H1 (cell line): ENCODE data around the gene MYOM3. TPM values are rescaled to one million over a fixed set of nuclear protein-coding genes. Genes with fewer than 3 reads are reported as not detected.

Source experiments
- CTCF ChIA-PET: fragments of 300-600 bp; sonication (Branson Sonifier 250); formaldehyde crosslinking; loops from one replicate; lab custom pipeline; 2021; ENCODE audit not compliant: partially characterized antibody; lab: Charles Lee
- POLR2A ChIA-PET: fragments of 300-600 bp; sonication (Branson Sonifier 250); formaldehyde crosslinking; loops from one replicate; lab custom pipeline; 2021; ENCODE audit warnings: inconsistent platforms; ENCODE audit not compliant: partially characterized antibody; lab: Charles Lee
- DNase-seq, 2 experiments: peaks; one replicate each; pipeline versions ENCODE4 v3.0.0 to v3.0.0-alpha.2; 2010 to 2022; ENCODE audit warnings: low spot score in 2 of 2, low read depth in 1 of 2, mixed read lengths in 1 of 2
- FAIRE-seq: peaks from 2 replicates; lab custom pipeline; 2011; peaks lifted over from hg19 to GRCh38; lab: Jason Lieb, UNC
- H2AFZ ChIP-seq: 2 replicates; pipeline ENCODE4 v1.8.1; 2012; ENCODE audit warnings: low read length, inconsistent platforms
- H2AK5ac ChIP-seq: 2 replicates; pipeline ENCODE4 v1.6.1; 2013; ENCODE audit warnings: low read depth, low read length
- H2BK120ac ChIP-seq: replicated peaks from 2 replicates; pipeline ENCODE3; 2013; ENCODE audit warnings: low read depth, low read length, inconsistent platforms
- H2BK12ac ChIP-seq: 2 replicates; pipeline ENCODE4 v1.6.1; 2013; ENCODE audit warnings: low read depth, low read length
- H2BK15ac ChIP-seq: 2 replicates; pipeline ENCODE4 v1.6.1; 2013; ENCODE audit warnings: low read length
- H2BK20ac ChIP-seq: 2 replicates; pipeline ENCODE4 v1.6.1; 2013; ENCODE audit warnings: low read length
- H2BK5ac ChIP-seq: 2 replicates; pipeline ENCODE4 v1.6.1; 2013; ENCODE audit warnings: low read depth, low read length
- H3K14ac ChIP-seq: 2 replicates; pipeline ENCODE4 v1.6.1; 2013; ENCODE audit warnings: inconsistent platforms; ENCODE audit not compliant: insufficient read length
- H3K18ac ChIP-seq: 2 replicates; pipeline ENCODE4 v1.6.1; 2013; ENCODE audit warnings: low read length; ENCODE audit errors: extremely low read depth
- H3K23ac ChIP-seq: 2 replicates; pipeline ENCODE4 v1.6.1; 2013; ENCODE audit warnings: inconsistent platforms; ENCODE audit not compliant: insufficient read length
- H3K23me2 ChIP-seq: 2 replicates; pipeline ENCODE4 v1.6.1; 2013; ENCODE audit warnings: low read depth, low read length
- H3K27ac ChIP-seq: 2 replicates; pipeline ENCODE4 v1.6.1; 2011; ENCODE audit warnings: low read depth, low read length, inconsistent platforms
- H3K27me3 ChIP-seq, 4 experiments: replicated peaks in 1 of 4; 1 replicate in 1 of 4; 2 replicates in 3 of 4; pipeline versions ENCODE4 v1.6.1 to v1.8.1; 2011 to 2013; ENCODE audit warnings: low read length in 3 of 4, mild to moderate bottlenecking in 3 of 4, inconsistent platforms in 2 of 4, mixed read lengths in 2 of 4, moderate library complexity in 1 of 4; ENCODE audit not compliant: control insufficient read depth in 3 of 4, insufficient read depth in 3 of 4; ENCODE audit errors: extremely low read depth in 1 of 4
- H3K36me3 ChIP-seq, 4 experiments: 2 replicates each; pipeline versions ENCODE4 v1.6.1 to v1.8.1; 2011 to 2013; ENCODE audit warnings: mild to moderate bottlenecking in 4 of 4, low read length in 3 of 4, moderate library complexity in 2 of 4, control low read depth in 1 of 4, inconsistent platforms in 1 of 4; ENCODE audit not compliant: insufficient read depth in 4 of 4, control insufficient read depth in 2 of 4
- H3K4ac ChIP-seq: replicated peaks from 2 replicates; pipeline ENCODE3; 2013; ENCODE audit warnings: low read length, low read depth, mixed read lengths, inconsistent platforms; ENCODE audit not compliant: insufficient read length
- H3K4me1 ChIP-seq, 4 experiments: replicated peaks in 1 of 4; 1 replicate in 1 of 4; 2 replicates in 3 of 4; pipeline versions ENCODE4 v1.6.1 to v1.8.1; 2011 to 2013; ENCODE audit warnings: low read length in 3 of 4, inconsistent platforms in 2 of 4, mixed read lengths in 1 of 4; ENCODE audit not compliant: insufficient read depth in 4 of 4, control insufficient read depth in 3 of 4
- H3K4me2 ChIP-seq, 2 experiments: 2 replicates each; pipeline versions ENCODE4 v1.6.1 to v1.8.1; 2011 to 2013; ENCODE audit warnings: low read depth in 2 of 2, low read length in 2 of 2, control low read depth in 1 of 2, inconsistent platforms in 1 of 2, mild to moderate bottlenecking in 1 of 2; ENCODE audit not compliant: insufficient read depth in 1 of 2
- H3K4me3 ChIP-seq, 4 experiments: fragments of 200-600, 300-600 bp in 1 of 4; sonication (generic), shearing (Covaris generic), sonication (Bioruptor Twin) in 1 of 4; 2 replicates each; pipeline versions ENCODE4 v1.5.1 to v1.8.1; 2011 to 2016; ENCODE audit warnings: low read length in 4 of 4, low read depth in 3 of 4, control low read depth in 2 of 4, inconsistent platforms in 2 of 4, mild to moderate bottlenecking in 2 of 4, mixed read lengths in 1 of 4, moderate library complexity in 1 of 4; ENCODE audit not compliant: insufficient read depth in 2 of 4; ENCODE audit errors: extremely low read depth in 1 of 4
- H3K56ac ChIP-seq: replicated peaks from 2 replicates; pipeline ENCODE3; 2013; ENCODE audit warnings: low read depth, mild to moderate bottlenecking, mixed read lengths, low read length, inconsistent platforms; ENCODE audit not compliant: insufficient read length
- H3K79me1 ChIP-seq: 2 replicates; pipeline ENCODE4 v1.6.1; 2013; ENCODE audit warnings: low read depth, low read length, control low read depth
- H3K79me2 ChIP-seq, 2 experiments: 2 replicates each; pipeline versions ENCODE4 v1.6.1 to v1.8.1; 2012 to 2013; ENCODE audit warnings: low read length in 2 of 2, mild to moderate bottlenecking in 2 of 2, inconsistent platforms in 1 of 2; ENCODE audit not compliant: insufficient read depth in 2 of 2, control insufficient read depth in 1 of 2
- H3K9ac ChIP-seq, 4 experiments: replicated peaks in 1 of 4; 1 replicate in 1 of 4; 2 replicates in 3 of 4; pipeline versions ENCODE4 v1.6.1 to v1.8.1; 2011 to 2013; ENCODE audit warnings: low read depth in 3 of 4, low read length in 3 of 4, control low read depth in 2 of 4, mild to moderate bottlenecking in 2 of 4, moderate library complexity in 2 of 4, inconsistent platforms in 1 of 4; ENCODE audit errors: extremely low read depth in 1 of 4
- H3K9me3 ChIP-seq, 2 experiments: 2 replicates each; pipeline versions ENCODE4 v1.6.1 to v1.8.1; 2012 to 2013; ENCODE audit warnings: mild to moderate bottlenecking in 2 of 2, moderate library complexity in 2 of 2, control low read depth in 1 of 2, inconsistent platforms in 1 of 2, low read depth in 1 of 2, low read length in 1 of 2, mixed read lengths in 1 of 2; ENCODE audit not compliant: insufficient read depth in 2 of 2
- H4K20me1 ChIP-seq, 2 experiments: replicated peaks in 1 of 2; 2 replicates each; pipeline versions ENCODE3 to v1.8.1; 2011 to 2013; ENCODE audit warnings: inconsistent platforms in 2 of 2, low read length in 2 of 2, mild to moderate bottlenecking in 1 of 2; ENCODE audit not compliant: insufficient read depth in 2 of 2, control insufficient read depth in 1 of 2
- H4K5ac ChIP-seq: 2 replicates; pipeline ENCODE4 v1.6.1; 2013; ENCODE audit warnings: low read length, low read depth, mixed read lengths, inconsistent platforms; ENCODE audit not compliant: insufficient read length
- H4K8ac ChIP-seq: 2 replicates; pipeline ENCODE4 v1.8.0; 2013; ENCODE audit warnings: mild to moderate bottlenecking, moderate library complexity, low read length, inconsistent platforms; ENCODE audit not compliant: insufficient read depth; ENCODE audit errors: extremely low read depth
- H4K91ac ChIP-seq: replicated peaks from 2 replicates; pipeline ENCODE3; 2013; ENCODE audit warnings: low read length, mixed read lengths, inconsistent platforms; ENCODE audit not compliant: insufficient read length
- GTF2F1 ChIP-seq: IDR thresholded peaks from 2 replicates; pipeline ENCODE4 v1.6.1; 2012; ENCODE audit warnings: low read depth, low read length, improper control_type of control experiment, borderline replicate concordance
- KDM5A ChIP-seq: fragments of 200-600 bp; IDR thresholded peaks from 2 replicates; pipeline ENCODE4 v1.7.1; 2012; ENCODE audit warnings: mild to moderate bottlenecking, low read length, inconsistent platforms, mixed read lengths
- WGBS, 2 experiments: shearing (Covaris generic) in 1 of 2; methylation state at CpG; one replicate each; pipeline versions ENCODE4 v1.1.6 to v1.1.7; 2013 to 2015; ENCODE audit warnings: low lambda C conversion rate in 2 of 2, mixed read lengths in 2 of 2, inconsistent platforms in 1 of 2, low coverage in 1 of 2, missing lambda C conversion rate in 1 of 2; ENCODE audit not compliant: insufficient replicate concordance in 2 of 2, insufficient coverage in 1 of 2, insufficient read length in 1 of 2; ENCODE audit errors: extremely low coverage in 1 of 2, missing lambda C conversion rate in 1 of 2; 5-methylcytosine and 5-hydroxymethylcytosine counted together
- polyA plus RNA-seq, 7 experiments: library from polyadenylated mRNA; depleted of rRNA in 3 of 7; stranded (reverse) in 5 of 7; unstranded in 2 of 7; fragments of >200 nt in 5 of 7; fragments of 200-250 nt in 2 of 7; gene quantifications; 1 replicate in 5 of 7; 2 replicates in 1 of 7; 4 replicates in 1 of 7; pipeline versions ENCODE4 v1.2.1 to v1.2.3, GENCODE V29; 2011 to 2013; ENCODE audit warnings: missing spikeins in 2 of 7, mixed read lengths in 2 of 7
- total RNA-seq: library from RNA; stranded (reverse); fragmentation: NEBNext Ultra II Directional; extraction: Animal tissue kit (Norgen Biotek cat#: 25700); gene quantifications from 2 replicates; pipeline ENCODE4 v1.2.1, GENCODE V29; 2021

Gene MYOM3
- total and polyA plus RNA-seq, 2 of the 8 experiments (the other 6 are each of a cell fraction or from before 2014, with no cell fraction given) = 0.08 to 0.09 TPM

- H2BK15ac ChIP-seq = no peak overlapping the region
- H2BK120ac ChIP-seq = no peak overlapping the region
- no peak overlapping the region for H3K56ac ChIP-seq
- no peaks in the 10 kb centered on the region for H3K79me2 ChIP-seq
- H2AK5ac ChIP-seq = no peak overlapping the region
- no peaks in the 10 kb centered on the region for H3K23me2 ChIP-seq
- peaks cover 0 to 6% (median 2%) of the 10 kb centered on the region in 4 experiments; a peak in 3 of 7 replicates for H3K4me1 ChIP-seq
- no peak overlapping the region for H4K91ac ChIP-seq
- no peak for TF ChIP-seq GTF2F1
- TF ChIP-seq KDM5A = no peak
- TF ChIP-seq, all 59 proteins: peak for 0
- no peak overlapping the region for H2BK12ac ChIP-seq
- no peak overlapping the region for H3K4me2 ChIP-seq
- ChIA-PET POLR2A (interaction anchor here (0.8 to 2.6 kb wide), 4 partner anchors 12 to 116 kb away, joined by 3 to 13 read pairs (median 4); partner anchors contain the start of gene SRSF10), CTCF (interaction anchor here (1.1 to 4.9 kb wide), 3 partner anchors 15 to 40 kb away, joined by 3 to 19 read pairs (median 3); no protein-coding TSS in a partner anchor)
- no peak overlapping the region for H3K4ac ChIP-seq
- DNase-seq (no peak), FAIRE-seq (no peak)
- no peak overlapping the region for H2AFZ ChIP-seq
- no peak overlapping the region for H3K4me3 ChIP-seq
- no peak overlapping the region for H2BK5ac ChIP-seq
- no peak overlapping the region for H3K14ac ChIP-seq
- no peaks in the 10 kb centered on the region for H3K9me3 ChIP-seq
- H3K27ac ChIP-seq = no peak overlapping the region; the same call in 1 of the 2 replicates
- H4K20me1 ChIP-seq = no peaks in the 10 kb centered on the region
- WGBS, 2 experiments = 75% methylated on average over 5 of the region's 5 CpGs; no CpG with 5 or more reads in 1 of the 2 experiments
- no peaks in the 10 kb centered on the region for H3K79me1 ChIP-seq
- H3K23ac ChIP-seq = no peak overlapping the region
- H3K27me3 ChIP-seq = no peaks in the 10 kb centered on the region
- no peak overlapping the region for H4K8ac ChIP-seq
- H3K9ac ChIP-seq = no peak overlapping the region
- H4K5ac ChIP-seq = no peak overlapping the region
- no peaks in the 10 kb centered on the region for H3K36me3 ChIP-seq
- H2BK20ac ChIP-seq = no peak overlapping the region
- H3K18ac ChIP-seq = no peak overlapping the region
These were observed 15.2 kb downstream of the MYOM3 start for GRCh38 chr1:24096739-24097103.
